Ascending aorta (tissue), 2 donors: ENCODE data around the gene PLEKHH2. TPM values are rescaled to one million over a fixed set of nuclear protein-coding genes. Genes with fewer than 3 reads are reported as not detected.

Source experiments
- DNase-seq, 2 donors: peaks; one replicate each; pipeline ENCODE4 v3.0.0-alpha.2; 2019; ENCODE audit warnings: low spot score in 2 of 2
- H3K27ac ChIP-seq, 2 donors: fragments of 200-600 bp; sonication (generic); one replicate each; pipeline ENCODE4 v1.5.1; 2016 to 2017; ENCODE audit warnings: mild to moderate bottlenecking in 1 of 2
- H3K27me3 ChIP-seq: fragments of 200-600 bp; sonication (generic); one replicate; pipeline ENCODE4 v1.5.1; 2017
- H3K36me3 ChIP-seq, 2 donors: fragments of 200-600 bp; sonication (generic); one replicate each; pipeline ENCODE4 v1.5.1; 2016
- H3K4me1 ChIP-seq, 2 donors: fragments of 200-600 bp; sonication (generic); one replicate each; pipeline ENCODE4 v1.5.1; 2016 to 2017; ENCODE audit warnings: mild to moderate bottlenecking in 1 of 2
- H3K4me3 ChIP-seq, 2 donors: fragments of 200-600 bp; sonication (generic); one replicate each; pipeline ENCODE4 v1.5.1; 2016 to 2017; ENCODE audit warnings: mild to moderate bottlenecking in 1 of 2
- H3K9me3 ChIP-seq, 2 donors: fragments of 200-600 bp; sonication (generic); one replicate each; pipeline ENCODE4 v1.5.1; 2016
- CTCF ChIP-seq, 3 experiments: fragments of 200-600 bp in 2 of 3; fragments of 450-650 bp in 1 of 3; sonication (generic) in 2 of 3; IDR thresholded peaks; one replicate each; pipeline ENCODE4 v1.5.1; 2016 to 2019; ENCODE audit warnings: antibody characterized with exemption in 3 of 3, mild to moderate bottlenecking in 1 of 3, moderate library complexity in 1 of 3
- intact Hi-C: fragments of 100-400 bp; cut with DNase I; formaldehyde crosslinking; loops from one replicate; pipeline ENCODE4 v1.15.1; 2023
- total RNA-seq: library from RNA; depleted of rRNA; stranded (reverse); fragments of >200 nt; gene quantifications from one replicate; pipeline ENCODE4 v1.1.0, GENCODE V29; 2016

Gene PLEKHH2
- total RNA-seq, 1 donor from 2014 or later, result 15.0 TPM

- H3K27ac ChIP-seq, result no peak overlapping the region
- TF ChIP-seq CTCF (IDR thresholded peaks at IDR 0.05), result peak; percentile 70 to 80 (median 70)
- DNase-seq, result peak in 1 of 2 donors; percentile 86
These were observed 24.8 kb upstream of the PLEKHH2 start for GRCh38 chr2:43611987-43612894.

DNA sequence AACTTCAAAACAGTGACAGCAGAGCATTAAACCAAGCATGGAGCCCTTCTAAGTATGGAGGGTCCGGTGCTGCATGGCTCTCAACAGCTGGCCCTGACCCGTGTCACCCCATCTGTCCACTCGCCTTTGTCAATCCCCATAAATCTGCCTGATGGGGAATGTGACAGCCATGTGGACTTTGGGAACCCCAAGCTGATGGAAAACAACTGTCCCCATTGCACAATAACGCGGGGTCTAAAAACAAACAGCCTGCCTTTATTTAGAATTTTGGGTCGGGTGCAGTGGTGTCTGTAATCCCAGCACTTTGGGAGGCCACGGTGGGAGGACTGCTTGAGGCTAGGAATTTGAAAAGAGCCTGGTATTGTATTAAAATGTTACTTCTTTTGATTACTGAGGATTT, 24.1 kb upstream of the PLEKHH2 start:
- Histone ChIP-seq H3K36me3 (no peaks in the 10 kb centered on the region), H3K27ac (no peak overlapping the region), H3K27me3 (no peaks in the 10 kb centered on the region), H3K4me3 (no peak overlapping the region), H3K4me1 (peaks cover 0 to 3% of the 10 kb centered on the region in 2 donors), H3K9me3 (no peaks in the 10 kb centered on the region)
- DNase-seq, result no peak
- intact Hi-C loops, result loop anchor here (5.0 to 10.0 kb wide), 2 partner anchors 92 to 264 kb away; no protein-coding TSS in a partner anchor
- no peak for TF ChIP-seq CTCF (IDR thresholded peaks at IDR 0.05)

More at GRCh38 chr2:43611987-43612894, 24.8 kb upstream of the PLEKHH2 start:
- intact Hi-C loops, result loop anchor here (5.0 to 10.0 kb wide), 2 partner anchors 93 to 265 kb away; no protein-coding TSS in a partner anchor
- H3K4me3 ChIP-seq, result no peak overlapping the region
- H3K27me3 ChIP-seq, result no peaks in the 10 kb centered on the region
- H3K36me3 ChIP-seq, result no peaks in the 10 kb centered on the region
- no peaks in the 10 kb centered on the region for H3K9me3 ChIP-seq
- H3K4me1 ChIP-seq, result peaks cover 0 to 3% of the 10 kb centered on the region in 2 donors

GRCh38 chr2:43616967-43617680, 19.9 kb upstream of the PLEKHH2 start:
- Histone ChIP-seq H3K4me1 (peaks cover 0 to 3% of the 10 kb centered on the region in 2 donors), H3K27ac (peak overlapping the region in 1 of 2 donors; percentile 23), H3K9me3 (no peaks in the 10 kb centered on the region), H3K4me3 (no peak overlapping the region), H3K36me3 (no peaks in the 10 kb centered on the region), H3K27me3 (no peaks in the 10 kb centered on the region)
- intact Hi-C loops, result loop anchor here (10.0 kb wide), 1 partner anchor 88 kb away; no protein-coding TSS in a partner anchor
- TF ChIP-seq CTCF (IDR thresholded peaks at IDR 0.05), result no peak
- DNase-seq, result no peak

GRCh38 chr2:43619511-43619910, 17.5 kb upstream of the PLEKHH2 start:
- no peaks in the 10 kb centered on the region for H3K36me3 ChIP-seq
- no peaks in the 10 kb centered on the region for H3K27me3 ChIP-seq
- no peak overlapping the region for H3K4me3 ChIP-seq
- intact Hi-C loops, result loop anchor here (10.0 kb wide), 1 partner anchor 85 kb away; no protein-coding TSS in a partner anchor
- peaks cover 0 to 3% of the 10 kb centered on the region in 2 donors for H3K4me1 ChIP-seq
- TF ChIP-seq CTCF (IDR thresholded peaks at IDR 0.05), result no peak
- no peaks in the 10 kb centered on the region for H3K9me3 ChIP-seq
- no peak for DNase-seq
- no peak overlapping the region for H3K27ac ChIP-seq

GRCh38 chr2:43622931-43623451, 14.1 kb upstream of the PLEKHH2 start:
- Histone ChIP-seq H3K27me3 (no peaks in the 10 kb centered on the region), H3K9me3 (no peaks in the 10 kb centered on the region), H3K4me1 (no peaks in the 10 kb centered on the region), H3K4me3 (no peak overlapping the region), H3K27ac (no peak overlapping the region), H3K36me3 (no peaks in the 10 kb centered on the region)
- intact Hi-C loops, result no loop called here
- no peak for TF ChIP-seq CTCF (IDR thresholded peaks at IDR 0.05)
- DNase-seq, result no peak
